PC-3 (cell line): ENCODE data around the gene TMED1.

Experiments
- CTCF ChIP-seq: fragments of 300-600 bp; sonication (generic); conservative IDR thresholded peaks from 2 replicates; pipeline ENCODE4 v1.5.1; 2017; ENCODE audit warnings: antibody characterized with exemption, low read depth, mild to moderate bottlenecking, low read length
- EZH2 ChIP-seq: fragments of 300-600 bp; sonication (generic); IDR thresholded peaks from one replicate; pipeline ENCODE4 v1.6.1; 2017; ENCODE audit warnings: antibody characterized with exemption, mild to moderate bottlenecking, low read length; ENCODE audit not compliant: unreplicated experiment

GRCh38 chr19:10808937-10809649 lies 26.9 kb downstream of the TMED1 start:
- TF ChIP-seq CTCF (no peak), EZH2 (no peak)
